ENCODE data around the gene ANKRD16.

ANKRD16 gene

DNA sequence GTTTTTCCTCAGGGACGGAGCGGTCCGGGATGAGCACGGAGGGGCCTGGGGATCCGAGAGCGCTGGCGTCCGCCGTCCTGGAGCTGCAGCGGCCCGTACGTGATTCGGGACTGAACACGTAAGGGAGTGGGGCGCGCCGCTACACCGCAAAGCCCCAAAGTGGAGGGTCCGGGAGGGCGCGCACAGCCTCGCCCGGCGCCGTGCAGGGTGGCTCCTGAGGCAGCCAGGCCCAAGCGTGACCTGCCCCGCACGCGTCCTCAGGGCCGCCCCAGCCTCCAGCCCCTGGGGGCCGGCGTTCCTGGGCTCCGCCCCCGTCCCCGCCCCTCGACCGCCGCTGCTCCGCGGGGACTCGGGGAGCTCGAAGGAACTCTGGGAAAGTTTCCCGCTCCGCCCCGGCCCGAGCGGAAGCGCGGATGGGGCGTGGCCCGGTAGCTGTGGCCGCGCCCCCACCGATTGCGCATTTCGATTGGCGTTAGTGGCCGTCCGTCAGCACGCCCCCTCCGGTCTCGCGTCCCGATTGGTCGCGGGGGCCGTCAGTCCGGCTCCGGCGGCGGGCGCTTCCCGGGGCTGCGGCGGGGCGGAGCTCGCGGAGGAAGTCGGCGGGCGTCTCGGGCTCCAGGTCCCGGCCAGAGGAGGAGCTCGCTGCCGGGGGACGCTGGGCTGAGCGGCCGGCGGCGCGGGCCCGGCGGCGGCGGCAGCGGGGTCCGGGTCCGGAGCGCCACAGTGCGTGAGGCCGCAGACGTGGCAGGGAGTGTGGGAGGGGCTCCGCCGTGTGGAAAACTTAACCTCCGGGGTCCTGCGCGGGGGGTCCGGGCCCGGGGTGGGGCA lies at the start of gene ANKRD16, which contains the start of gene FBH1:
Gene ANKRD16, minus strand, starts transcription at position 270 of the 828 bp plus-strand sequence. CDS start 539 bp downstream, outside the sequence.
Gene FBH1, plus strand, starts transcription at position 620 of the 828 bp plus-strand sequence. Its CDS starts 103 bp downstream, at position 723.
- Histone ChIP-seq H3K9me3 (ENCODE audit: control insufficient read depth, low read length) (no peaks in the 10 kb centered on the region), H3K4me2 (ENCODE audit: low read length) (peak within 1 kb of the TSS; percentile 92), H3K4me3 (ENCODE audit: low read depth, low read length) (peak within 1 kb of the TSS; percentile 69), H3K9ac (peak within 1 kb of the TSS; percentile 34), H3K79me2 (peaks cover 6% of the 10 kb centered on the region), H3K27me3 (ENCODE audit: control insufficient read depth, insufficient read depth, low read length) (no peaks in the 10 kb centered on the region), H3K36me3 (ENCODE audit: control insufficient read depth, insufficient read depth, low read length) (no peaks in the 10 kb centered on the region), H3K4me1 (peaks cover 4% of the 10 kb centered on the region), H3K27ac (peak within 1 kb of the TSS; percentile 48), H2AFZ (peak within 1 kb of the TSS; percentile 88)
- TF ChIP-seq, protein P1, sequence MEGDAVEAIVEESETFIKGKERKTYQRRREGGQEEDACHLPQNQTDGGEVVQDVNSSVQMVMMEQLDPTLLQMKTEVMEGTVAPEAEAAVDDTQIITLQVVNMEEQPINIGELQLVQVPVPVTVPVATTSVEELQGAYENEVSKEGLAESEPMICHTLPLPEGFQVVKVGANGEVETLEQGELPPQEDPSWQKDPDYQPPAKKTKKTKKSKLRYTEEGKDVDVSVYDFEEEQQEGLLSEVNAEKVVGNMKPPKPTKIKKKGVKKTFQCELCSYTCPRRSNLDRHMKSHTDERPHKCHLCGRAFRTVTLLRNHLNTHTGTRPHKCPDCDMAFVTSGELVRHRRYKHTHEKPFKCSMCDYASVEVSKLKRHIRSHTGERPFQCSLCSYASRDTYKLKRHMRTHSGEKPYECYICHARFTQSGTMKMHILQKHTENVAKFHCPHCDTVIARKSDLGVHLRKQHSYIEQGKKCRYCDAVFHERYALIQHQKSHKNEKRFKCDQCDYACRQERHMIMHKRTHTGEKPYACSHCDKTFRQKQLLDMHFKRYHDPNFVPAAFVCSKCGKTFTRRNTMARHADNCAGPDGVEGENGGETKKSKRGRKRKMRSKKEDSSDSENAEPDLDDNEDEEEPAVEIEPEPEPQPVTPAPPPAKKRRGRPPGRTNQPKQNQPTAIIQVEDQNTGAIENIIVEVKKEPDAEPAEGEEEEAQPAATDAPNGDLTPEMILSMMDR (IDR thresholded peaks at IDR 0.05) = no peak

DNA sequence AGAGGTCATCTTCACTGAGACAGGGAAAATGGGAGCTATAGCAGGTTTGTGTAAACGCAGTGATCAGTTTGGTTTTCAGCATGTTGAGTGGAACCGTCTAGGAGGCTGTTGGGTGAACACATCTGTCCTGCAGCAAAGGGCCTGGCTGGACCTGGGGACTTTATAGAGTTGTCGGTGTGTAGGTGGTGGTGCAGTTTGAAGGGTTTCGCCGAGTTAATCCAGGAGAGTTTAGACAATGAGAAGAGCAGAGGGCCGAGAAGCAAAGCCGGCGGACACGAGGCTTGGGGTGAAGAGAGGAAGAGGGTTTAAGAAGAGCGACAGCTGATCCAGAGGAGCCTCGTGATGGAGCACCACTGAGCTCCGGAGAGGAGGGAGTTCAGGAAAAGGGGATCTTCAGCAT lies 48.6 kb upstream of the ANKRD16 start:
- Histone ChIP-seq H3K4me2 (ENCODE audit: low read length) (no peak overlapping the region), H3K4me1 (no peaks in the 10 kb centered on the region), H3K27ac (no peak overlapping the region), H3K9me3 (ENCODE audit: control insufficient read depth, low read length) (no peaks in the 10 kb centered on the region), H2AFZ (no peak overlapping the region), H3K79me2 (no peaks in the 10 kb centered on the region), H3K4me3 (ENCODE audit: low read depth, low read length) (no peak overlapping the region), H3K27me3 (ENCODE audit: control insufficient read depth, insufficient read depth, low read length) (no peaks in the 10 kb centered on the region), H3K9ac (no peak overlapping the region), H3K36me3 (ENCODE audit: control insufficient read depth, insufficient read depth, low read length) (no peaks in the 10 kb centered on the region)
- TF ChIP-seq, protein P1 (IDR thresholded peaks at IDR 0.05) = no peak

DNA sequence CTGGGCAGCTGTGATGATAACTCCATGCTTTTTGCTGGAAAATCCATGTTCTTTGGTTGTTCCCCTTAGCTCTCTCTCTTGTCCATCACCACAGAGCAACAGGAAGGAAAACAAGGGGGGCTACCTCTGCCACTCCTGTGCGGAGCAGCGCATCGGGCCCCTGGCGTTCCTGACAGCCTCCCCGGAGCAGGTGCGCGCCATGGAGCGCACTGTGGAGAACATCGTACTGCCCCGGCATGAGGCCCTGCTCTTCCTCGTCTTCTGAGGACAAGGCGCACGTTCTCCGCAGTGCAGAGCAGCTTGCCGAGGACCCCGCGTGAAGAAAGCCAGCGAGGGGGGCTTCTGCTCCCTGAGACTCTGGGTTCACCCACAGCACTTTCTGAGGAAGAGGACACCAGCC lies 47.3 kb upstream of the ANKRD16 start:
- Histone ChIP-seq H3K9me3 (ENCODE audit: control insufficient read depth, low read length) (no peaks in the 10 kb centered on the region), H3K9ac (no peak overlapping the region), H3K79me2 (no peaks in the 10 kb centered on the region), H3K4me2 (ENCODE audit: low read length) (no peak overlapping the region), H3K27me3 (ENCODE audit: control insufficient read depth, insufficient read depth, low read length) (no peaks in the 10 kb centered on the region), H3K4me3 (ENCODE audit: low read depth, low read length) (no peak overlapping the region), H3K27ac (no peak overlapping the region), H3K4me1 (no peaks in the 10 kb centered on the region), H3K36me3 (ENCODE audit: control insufficient read depth, insufficient read depth, low read length) (no peaks in the 10 kb centered on the region), H2AFZ (no peak overlapping the region)
- TF ChIP-seq, protein P1 (IDR thresholded peaks at IDR 0.05) = no peak

DNA sequence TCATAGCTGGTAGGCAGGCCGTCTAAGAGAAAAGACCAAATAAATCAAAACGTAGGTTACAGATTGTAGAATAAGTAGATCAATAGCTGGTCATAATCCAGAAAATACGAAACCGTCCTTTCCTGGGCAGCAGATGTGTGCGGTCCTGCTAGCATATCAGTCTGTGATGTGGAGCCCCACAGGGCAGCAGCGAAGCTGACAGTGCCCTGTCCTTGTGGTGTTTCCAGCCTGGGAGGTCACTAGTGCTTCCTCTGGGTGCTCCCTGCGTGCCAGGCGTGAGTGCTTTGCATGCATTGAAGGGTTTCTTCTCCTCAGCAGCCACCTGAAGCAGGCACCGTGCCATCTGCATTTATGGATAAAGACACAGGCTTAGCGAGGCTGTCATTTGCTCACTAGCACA lies 45.9 kb upstream of the ANKRD16 start:
- Histone ChIP-seq H3K79me2 (no peaks in the 10 kb centered on the region), H3K9me3 (ENCODE audit: control insufficient read depth, low read length) (no peaks in the 10 kb centered on the region), H3K9ac (no peak overlapping the region), H3K27me3 (ENCODE audit: control insufficient read depth, insufficient read depth, low read length) (no peaks in the 10 kb centered on the region), H3K36me3 (ENCODE audit: control insufficient read depth, insufficient read depth, low read length) (no peaks in the 10 kb centered on the region), H3K27ac (no peak overlapping the region), H3K4me1 (no peaks in the 10 kb centered on the region), H2AFZ (no peak overlapping the region), H3K4me2 (ENCODE audit: low read length) (no peak overlapping the region), H3K4me3 (ENCODE audit: low read depth, low read length) (no peak overlapping the region)
- TF ChIP-seq, protein P1 (IDR thresholded peaks at IDR 0.05) = no peak

Measured in parathyroid adenoma (tissue), 2 donors.